HepG2 (cell line): ENCODE data around the gene DEPDC5.

Experiments
- AGO2 ChIP-seq: fragments of 200-400 bp; formaldehyde crosslinking; optimal IDR thresholded peaks from 2 replicates; pipeline ENCODE3; 2017; ENCODE audit warnings: mild to moderate bottlenecking, low read depth, low read length, moderate library complexity
- ARID2 ChIP-seq: sonication (generic); formaldehyde crosslinking; IDR thresholded peaks from 2 replicates; pipeline ENCODE4 v1.8.1; 2022; ENCODE audit warnings: mild to moderate bottlenecking, missing genetic modification reagents, borderline replicate concordance
- CREM ChIP-seq, 2 experiments: sonication (generic) in 1 of 2; formaldehyde crosslinking in 1 of 2; IDR thresholded peaks; 2 replicates each; pipeline versions ENCODE4 v1.4.0 to v1.6.1; 2016 to 2020; ENCODE audit warnings: antibody characterized with exemption in 1 of 2, mild to moderate bottlenecking in 1 of 2, missing genetic modification reagents in 1 of 2
- EP300 ChIP-seq, 3 experiments: sonication (generic) in 1 of 3; formaldehyde crosslinking in 1 of 3; IDR thresholded peaks; 2 replicates each; pipeline versions ENCODE4 v1.5.1 to v1.6.1; 2011 to 2020; ENCODE audit warnings: low read depth in 2 of 3, low read length in 2 of 3, borderline replicate concordance in 1 of 3, improper control_type of control experiment in 1 of 3, mild to moderate bottlenecking in 1 of 3, missing genetic modification reagents in 1 of 3, moderate library complexity in 1 of 3
- MLLT10 ChIP-seq: sonication (generic); formaldehyde crosslinking; IDR thresholded peaks from 2 replicates; pipeline ENCODE4 v1.4.0; 2020; ENCODE audit warnings: missing genetic modification reagents
- POLR2A ChIP-seq, 2 experiments: IDR thresholded peaks; 2 replicates each; pipeline ENCODE4 v1.6.1; 2011; ENCODE audit warnings: low read depth in 2 of 2, low read length in 2 of 2, mild to moderate bottlenecking in 1 of 2, moderate library complexity in 1 of 2; ENCODE audit not compliant: insufficient read depth in 1 of 2
- SMAD3 ChIP-seq: sonication (generic); formaldehyde crosslinking; IDR thresholded peaks from 2 replicates; pipeline ENCODE4 v1.4.0; 2020; ENCODE audit warnings: missing genetic modification reagents
- SNAI1 ChIP-seq: sonication (generic); formaldehyde crosslinking; IDR thresholded peaks from 2 replicates; pipeline ENCODE4 v1.5.0; 2020; ENCODE audit warnings: mild to moderate bottlenecking, missing genetic modification reagents, borderline replicate concordance
- TOPORS ChIP-seq: sonication (generic); formaldehyde crosslinking; IDR thresholded peaks from 2 replicates; pipeline ENCODE4 v1.8.0; 2023; ENCODE audit warnings: mild to moderate bottlenecking, missing genetic modification reagents
- ZNF350 ChIP-seq: sonication (generic); formaldehyde crosslinking; IDR thresholded peaks from 2 replicates; pipeline ENCODE4 v1.4.0; 2020; ENCODE audit warnings: mild to moderate bottlenecking, low read depth, missing genetic modification reagents, borderline replicate concordance
- TF ChIP-seq, protein P1 (sequence below): sonication (generic); formaldehyde crosslinking; IDR thresholded peaks from 2 replicates; pipeline ENCODE4 v1.5.0; 2020; ENCODE audit warnings: mild to moderate bottlenecking, missing genetic modification reagents, moderate library complexity
- TF ChIP-seq, protein P2 (sequence below): sonication (generic); formaldehyde crosslinking; IDR thresholded peaks from 2 replicates; pipeline ENCODE4 v1.9.0; 2021; ENCODE audit warnings: missing genetic modification reagents, borderline replicate concordance
- TF ChIP-seq, protein P3 (sequence below): sonication (generic); formaldehyde crosslinking; IDR thresholded peaks from 2 replicates; pipeline ENCODE4 v1.9.0; 2022; ENCODE audit warnings: missing genetic modification reagents, mild to moderate bottlenecking, borderline replicate concordance
- TF ChIP-seq, protein P4 (sequence below): sonication (generic); formaldehyde crosslinking; IDR thresholded peaks from 2 replicates; pipeline ENCODE4 v1.5.0; 2020; ENCODE audit warnings: mild to moderate bottlenecking, low read depth, missing genetic modification reagents, borderline replicate concordance

DNA sequence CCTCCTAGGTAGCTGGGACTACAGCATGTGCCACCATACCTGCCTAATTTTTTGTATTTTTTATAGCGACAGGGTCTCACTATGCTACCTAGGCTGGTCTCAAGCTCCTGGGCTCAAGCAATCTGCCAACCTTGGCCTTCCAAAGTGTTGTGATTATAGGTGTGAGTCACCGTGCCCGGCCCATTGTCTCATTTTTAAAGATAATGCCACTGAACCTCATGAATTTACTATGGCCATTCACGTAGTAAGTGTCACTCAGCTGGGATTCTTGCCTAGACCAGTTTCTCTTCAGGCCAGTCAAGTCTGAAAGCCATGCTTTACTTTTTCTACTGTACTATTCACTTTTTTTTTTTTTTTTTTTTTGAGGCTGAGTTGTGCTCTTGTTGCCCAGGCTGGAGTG, 22.4 kb downstream of the DEPDC5 start:
- TF ChIP-seq, protein P1, sequence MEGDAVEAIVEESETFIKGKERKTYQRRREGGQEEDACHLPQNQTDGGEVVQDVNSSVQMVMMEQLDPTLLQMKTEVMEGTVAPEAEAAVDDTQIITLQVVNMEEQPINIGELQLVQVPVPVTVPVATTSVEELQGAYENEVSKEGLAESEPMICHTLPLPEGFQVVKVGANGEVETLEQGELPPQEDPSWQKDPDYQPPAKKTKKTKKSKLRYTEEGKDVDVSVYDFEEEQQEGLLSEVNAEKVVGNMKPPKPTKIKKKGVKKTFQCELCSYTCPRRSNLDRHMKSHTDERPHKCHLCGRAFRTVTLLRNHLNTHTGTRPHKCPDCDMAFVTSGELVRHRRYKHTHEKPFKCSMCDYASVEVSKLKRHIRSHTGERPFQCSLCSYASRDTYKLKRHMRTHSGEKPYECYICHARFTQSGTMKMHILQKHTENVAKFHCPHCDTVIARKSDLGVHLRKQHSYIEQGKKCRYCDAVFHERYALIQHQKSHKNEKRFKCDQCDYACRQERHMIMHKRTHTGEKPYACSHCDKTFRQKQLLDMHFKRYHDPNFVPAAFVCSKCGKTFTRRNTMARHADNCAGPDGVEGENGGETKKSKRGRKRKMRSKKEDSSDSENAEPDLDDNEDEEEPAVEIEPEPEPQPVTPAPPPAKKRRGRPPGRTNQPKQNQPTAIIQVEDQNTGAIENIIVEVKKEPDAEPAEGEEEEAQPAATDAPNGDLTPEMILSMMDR (CRISPR knock-in tag): no peak
- TF ChIP-seq EP300 (IDR thresholded peaks at IDR 0.05; ENCODE audit: low read depth in 2 of 2, low read length in 2 of 2): no peak
- TF ChIP-seq EP300 (CRISPR knock-in tag; IDR thresholded peaks at IDR 0.05; ENCODE audit: borderline replicate concordance): no peak
- TF ChIP-seq TOPORS: no peak
- TF ChIP-seq, protein P2, sequence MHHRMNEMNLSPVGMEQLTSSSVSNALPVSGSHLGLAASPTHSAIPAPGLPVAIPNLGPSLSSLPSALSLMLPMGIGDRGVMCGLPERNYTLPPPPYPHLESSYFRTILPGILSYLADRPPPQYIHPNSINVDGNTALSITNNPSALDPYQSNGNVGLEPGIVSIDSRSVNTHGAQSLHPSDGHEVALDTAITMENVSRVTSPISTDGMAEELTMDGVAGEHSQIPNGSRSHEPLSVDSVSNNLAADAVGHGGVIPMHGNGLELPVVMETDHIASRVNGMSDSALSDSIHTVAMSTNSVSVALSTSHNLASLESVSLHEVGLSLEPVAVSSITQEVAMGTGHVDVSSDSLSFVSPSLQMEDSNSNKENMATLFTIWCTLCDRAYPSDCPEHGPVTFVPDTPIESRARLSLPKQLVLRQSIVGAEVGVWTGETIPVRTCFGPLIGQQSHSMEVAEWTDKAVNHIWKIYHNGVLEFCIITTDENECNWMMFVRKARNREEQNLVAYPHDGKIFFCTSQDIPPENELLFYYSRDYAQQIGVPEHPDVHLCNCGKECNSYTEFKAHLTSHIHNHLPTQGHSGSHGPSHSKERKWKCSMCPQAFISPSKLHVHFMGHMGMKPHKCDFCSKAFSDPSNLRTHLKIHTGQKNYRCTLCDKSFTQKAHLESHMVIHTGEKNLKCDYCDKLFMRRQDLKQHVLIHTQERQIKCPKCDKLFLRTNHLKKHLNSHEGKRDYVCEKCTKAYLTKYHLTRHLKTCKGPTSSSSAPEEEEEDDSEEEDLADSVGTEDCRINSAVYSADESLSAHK (CRISPR knock-in tag): no peak
- no peak for TF ChIP-seq CREM (IDR thresholded peaks at IDR 0.05)
- TF ChIP-seq CREM (CRISPR knock-in tag; IDR thresholded peaks at IDR 0.05): no peak
- no peak for TF ChIP-seq SNAI1 (CRISPR knock-in tag)
- TF ChIP-seq, protein P3, sequence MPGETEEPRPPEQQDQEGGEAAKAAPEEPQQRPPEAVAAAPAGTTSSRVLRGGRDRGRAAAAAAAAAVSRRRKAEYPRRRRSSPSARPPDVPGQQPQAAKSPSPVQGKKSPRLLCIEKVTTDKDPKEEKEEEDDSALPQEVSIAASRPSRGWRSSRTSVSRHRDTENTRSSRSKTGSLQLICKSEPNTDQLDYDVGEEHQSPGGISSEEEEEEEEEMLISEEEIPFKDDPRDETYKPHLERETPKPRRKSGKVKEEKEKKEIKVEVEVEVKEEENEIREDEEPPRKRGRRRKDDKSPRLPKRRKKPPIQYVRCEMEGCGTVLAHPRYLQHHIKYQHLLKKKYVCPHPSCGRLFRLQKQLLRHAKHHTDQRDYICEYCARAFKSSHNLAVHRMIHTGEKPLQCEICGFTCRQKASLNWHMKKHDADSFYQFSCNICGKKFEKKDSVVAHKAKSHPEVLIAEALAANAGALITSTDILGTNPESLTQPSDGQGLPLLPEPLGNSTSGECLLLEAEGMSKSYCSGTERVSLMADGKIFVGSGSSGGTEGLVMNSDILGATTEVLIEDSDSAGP (CRISPR knock-in tag): no peak
- no peak for TF ChIP-seq SMAD3 (CRISPR knock-in tag)
- no peak for TF ChIP-seq ZNF350 (CRISPR knock-in tag)
- no peak for TF ChIP-seq POLR2A (IDR thresholded peaks at IDR 0.05; ENCODE audit: insufficient read depth in 1 of 2, low read depth in 2 of 2, low read length in 2 of 2)
- TF ChIP-seq, protein P4, sequence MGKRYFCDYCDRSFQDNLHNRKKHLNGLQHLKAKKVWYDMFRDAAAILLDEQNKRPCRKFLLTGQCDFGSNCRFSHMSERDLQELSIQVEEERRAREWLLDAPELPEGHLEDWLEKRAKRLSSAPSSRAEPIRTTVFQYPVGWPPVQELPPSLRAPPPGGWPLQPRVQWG (CRISPR knock-in tag): no peak
- TF ChIP-seq ARID2: no peak
- TF ChIP-seq MLLT10 (CRISPR knock-in tag): no peak
- TF ChIP-seq AGO2: no peak
